BE2C (cell line): ENCODE data around the gene GPC5.

ENCODE experiments used
- DNase-seq: peaks from one replicate; pipeline ENCODE4 v3.0.0-alpha.2; 2020
- H3K27me3 ChIP-seq: fragments of 250-450 bp; sonication (Bioruptor Pico); 2 replicates; pipeline ENCODE4 v1.5.1; 2020; ENCODE audit warnings: mild to moderate bottlenecking
- H3K36me3 ChIP-seq: fragments of 250-450 bp; sonication (Bioruptor Pico); 2 replicates; pipeline ENCODE4 v1.5.1; 2020; ENCODE audit warnings: mild to moderate bottlenecking
- H3K4me1 ChIP-seq: fragments of 250-450 bp; sonication (Bioruptor Pico); 2 replicates; pipeline ENCODE4 v1.5.1; 2020
- H3K4me3 ChIP-seq: 2 replicates; pipeline ENCODE4 v1.5.1; 2011; ENCODE audit warnings: low read depth, low read length
- H3K9me3 ChIP-seq: fragments of 250-450 bp; sonication (Bioruptor Pico); 2 replicates; pipeline ENCODE4 v1.5.1; 2020
- CTCF ChIP-seq: IDR thresholded peaks from 2 replicates; pipeline ENCODE4 v1.5.1; 2012; ENCODE audit warnings: mild to moderate bottlenecking, low read depth, low read length

Gene GPC5

GRCh38 chr13:91353494-91353893, 44.9 kb upstream of the GPC5 start:
- peaks cover 6% of the 10 kb centered on the region for H3K4me1 ChIP-seq

GRCh38 chr13:91355099-91355825, 43.2 kb upstream of the GPC5 start:
- DNase-seq: no peak
- Histone ChIP-seq H3K36me3 (peaks cover 70% of the 10 kb centered on the region), H3K4me1 (peaks cover 6% of the 10 kb centered on the region), H3K4me3 (no peak overlapping the region), H3K27me3 (no peaks in the 10 kb centered on the region), H3K9me3 (no peaks in the 10 kb centered on the region)
- TF ChIP-seq CTCF: no peak

More at GRCh38 chr13:91353494-91353893, 44.9 kb upstream of the GPC5 start:
- H3K4me3 ChIP-seq: no peak overlapping the region
- no peak for TF ChIP-seq CTCF
- no peaks in the 10 kb centered on the region; the same call in 1 of the 2 replicates for H3K9me3 ChIP-seq
- H3K27me3 ChIP-seq: peaks cover 3% of the 10 kb centered on the region; the same call in 1 of the 2 replicates
- DNase-seq: no peak
- H3K36me3 ChIP-seq: peaks cover 84% of the 10 kb centered on the region

- H3K9me3 ChIP-seq: no peaks in the 10 kb centered on the region
- H3K4me1 ChIP-seq: peaks cover 3% of the 10 kb centered on the region
- TF ChIP-seq CTCF: no peak
- H3K4me3 ChIP-seq: no peak overlapping the region
- peaks cover 62% of the 10 kb centered on the region for H3K36me3 ChIP-seq
- H3K27me3 ChIP-seq: no peaks in the 10 kb centered on the region
- DNase-seq: no peak
These were observed 42.4 kb upstream of the GPC5 start for GRCh38 chr13:91355826-91356710.

DNA sequence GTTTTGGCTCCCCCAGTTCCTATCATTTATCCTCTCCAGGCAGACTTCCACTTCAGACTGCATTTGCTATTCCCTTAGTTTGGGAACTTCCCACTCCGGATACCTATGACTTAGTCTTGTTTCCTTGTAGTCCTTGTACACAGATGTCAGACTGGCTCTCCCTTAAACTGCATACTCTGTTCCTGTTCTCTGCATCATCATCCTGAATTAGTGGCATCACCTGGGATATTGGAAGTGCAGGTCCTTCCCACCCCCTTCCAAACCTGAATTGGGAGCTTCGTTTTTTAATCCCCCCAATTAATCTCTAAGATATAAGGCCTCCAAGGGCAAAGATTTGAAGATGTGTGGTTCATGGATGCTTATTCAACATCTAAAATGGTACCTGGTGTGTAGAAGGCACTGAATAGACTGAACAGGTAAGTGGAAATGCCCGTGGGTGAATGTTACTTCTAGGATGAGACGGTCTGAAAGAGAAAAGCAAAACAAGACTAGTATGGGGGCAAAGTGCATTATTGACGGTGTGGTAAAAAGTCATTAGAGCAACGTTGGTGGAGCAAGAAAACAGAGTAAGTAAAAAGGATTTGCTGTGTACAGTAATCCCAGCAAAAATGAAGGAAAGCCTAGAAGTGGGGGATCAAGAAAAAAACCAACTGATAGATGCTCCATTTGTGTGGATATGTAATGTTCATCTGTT, 41.4 kb upstream of the GPC5 start:
- H3K4me3 ChIP-seq: no peak overlapping the region
- no peaks in the 10 kb centered on the region; the same call in 1 of the 2 replicates for H3K4me1 ChIP-seq
- TF ChIP-seq CTCF: no peak
- no peaks in the 10 kb centered on the region for H3K9me3 ChIP-seq
- H3K27me3 ChIP-seq: no peaks in the 10 kb centered on the region
- DNase-seq: no peak
- peaks cover 52% of the 10 kb centered on the region for H3K36me3 ChIP-seq

- Histone ChIP-seq H3K9me3 (no peaks in the 10 kb centered on the region), H3K4me1 (no peaks in the 10 kb centered on the region), H3K4me3 (no peak overlapping the region), H3K36me3 (peaks cover 44% of the 10 kb centered on the region), H3K27me3 (no peaks in the 10 kb centered on the region)
- TF ChIP-seq CTCF: no peak
- DNase-seq: no peak
These were observed 40.6 kb upstream of the GPC5 start for GRCh38 chr13:91357613-91358386.
